NCI-H82 treated with DMSO at 0.1 percent for 48 hours (cell line): Measurements from ENCODE around the gene CTIF.
"Not testable (repeated sequence)": the region's sequence is repeated elsewhere in the genome, so short reads cannot be mapped to it uniquely, and the experiment has no call there.

Experiments
- DNase-seq: peaks from one replicate; lab custom pipeline; 2025; ENCODE audit not compliant: unreplicated experiment; lab: John Stamatoyannopoulos, UW

CTIF gene

GRCh38 chr18:48538531-48539405 is at the start of gene CTIF:
CTIF (plus strand) TSS chr18:48539031; CDS start chr18:48619566, 80,535 bp downstream.
- DNase-seq: peak; percentile 91

- DNase-seq: no peak
Measured at GRCh38 chr18:48490641-48491293, 48.1 kb upstream of the CTIF start.

- no peak for DNase-seq
Measured at GRCh38 chr18:48492880-48493279, 46.0 kb upstream of the CTIF start.

- DNase-seq: no peak
Measured at GRCh38 chr18:48493434-48494230, 45.2 kb upstream of the CTIF start.

GRCh38 chr18:48497863-48498262 is 41.0 kb upstream of the CTIF start:
- no peak for DNase-seq

- no peak for DNase-seq
Measured at GRCh38 chr18:48500517-48500916, 38.3 kb upstream of the CTIF start.

- DNase-seq: no peak
Measured at GRCh38 chr18:48502906-48503305, 35.9 kb upstream of the CTIF start.

- no peak for DNase-seq
Measured at GRCh38 chr18:48504819-48505218, 34.0 kb upstream of the CTIF start.

GRCh38 chr18:48506983-48507568 is 31.8 kb upstream of the CTIF start:
- DNase-seq: not testable (repeated sequence)

GRCh38 chr18:48512498-48512897 is 26.3 kb upstream of the CTIF start:
- DNase-seq: not testable (repeated sequence)

- DNase-seq: no peak
Measured at GRCh38 chr18:48514786-48515185, 24.0 kb upstream of the CTIF start.

GRCh38 chr18:48517048-48517447 is 21.8 kb upstream of the CTIF start:
- DNase-seq: no peak

- DNase-seq: no peak
Measured at GRCh38 chr18:48519431-48520100, 19.3 kb upstream of the CTIF start.

- DNase-seq: no peak
Measured at GRCh38 chr18:48521723-48522122, 17.1 kb upstream of the CTIF start.

- DNase-seq: no peak
Measured at GRCh38 chr18:48525671-48526070, 13.2 kb upstream of the CTIF start.

- no peak for DNase-seq
Measured at GRCh38 chr18:48527461-48527860, 11.4 kb upstream of the CTIF start.

GRCh38 chr18:48528861-48529260 is 10.0 kb upstream of the CTIF start:
- DNase-seq: no peak

- no peak for DNase-seq
Measured at GRCh38 chr18:48529796-48530195, 9.0 kb upstream of the CTIF start.

- DNase-seq: peak; percentile 48
Measured at GRCh38 chr18:48530399-48531081, 8.3 kb upstream of the CTIF start.

- no peak for DNase-seq
Measured at GRCh38 chr18:48531082-48531403, 7.8 kb upstream of the CTIF start.
